Neural cell (in vitro differentiated cells): ENCODE measurements around the gene DNAJB12. TPM values are rescaled to one million over a fixed set of nuclear protein-coding genes. Genes with fewer than 3 reads are reported as not detected.

Experiments used
- H2AFZ ChIP-seq: fragments of 200-600, 300-800 bp; sonication (generic), shearing (Covaris generic); 2 replicates; pipeline ENCODE4 v1.6.0; 2014; ENCODE audit warnings: low read depth, mild to moderate bottlenecking, antibody characterized with exemption, low read length, moderate library complexity
- H3F3A ChIP-seq: fragments of 200-600 bp; shearing (Covaris generic); 2 replicates; pipeline ENCODE4 v1.6.1; 2016; ENCODE audit warnings: mild to moderate bottlenecking, moderate library complexity, mixed read lengths, antibody characterized with exemption, low read length; ENCODE audit not compliant: insufficient read depth, poor library complexity, severe bottlenecking
- H3K27ac ChIP-seq: fragments of 200-600, 300-800 bp; sonication (generic), shearing (Covaris generic); 2 replicates; pipeline ENCODE4 v1.5.1; 2014; ENCODE audit warnings: mild to moderate bottlenecking, low read length, moderate library complexity
- H3K27me3 ChIP-seq: fragments of 300-800, 200-600 bp; sonication (generic), shearing (Covaris generic); 2 replicates; pipeline ENCODE4 v1.6.0; 2014; ENCODE audit warnings: mild to moderate bottlenecking, low read depth, low read length, moderate library complexity; ENCODE audit not compliant: insufficient read depth
- H3K36me3 ChIP-seq: fragments of 300-800, 200-600 bp; sonication (generic), shearing (Covaris generic); 2 replicates; pipeline ENCODE4 v1.5.1; 2014; ENCODE audit warnings: mild to moderate bottlenecking, antibody characterized with exemption, low read length, moderate library complexity; ENCODE audit not compliant: insufficient read depth
- H3K4me2 ChIP-seq: fragments of 300-800, 200-600 bp; sonication (generic), shearing (Covaris generic); 2 replicates; pipeline ENCODE4 v1.6.0; 2014; ENCODE audit warnings: mild to moderate bottlenecking, low read length
- H3K4me3 ChIP-seq: fragments of 300-800, 200-600 bp; sonication (generic), shearing (Covaris generic); 2 replicates; pipeline ENCODE4 v1.5.1; 2014; ENCODE audit warnings: mild to moderate bottlenecking, low read length, moderate library complexity
- H3K79me2 ChIP-seq: fragments of 200-600 bp; shearing (Covaris generic); replicated peaks from 2 replicates; pipeline ENCODE4 v1.6.0; 2014; ENCODE audit warnings: mild to moderate bottlenecking, low read length, moderate library complexity; ENCODE audit not compliant: insufficient read depth
- H3K9ac ChIP-seq: fragments of 300-800, 200-600 bp; sonication (generic), shearing (Covaris generic); 2 replicates; pipeline ENCODE4 v1.6.1; 2016; ENCODE audit warnings: mild to moderate bottlenecking, low read length, mixed read lengths
- H3K9me2 ChIP-seq: fragments of 200-600 bp; shearing (Covaris generic); 2 replicates; pipeline ENCODE4 v1.6.1; 2016; ENCODE audit warnings: mild to moderate bottlenecking, low read length, mixed read lengths; ENCODE audit not compliant: insufficient read depth
- H3K9me3 ChIP-seq: fragments of 200-600, 300-800 bp; sonication (generic), shearing (Covaris generic); 2 replicates; pipeline ENCODE4 v1.6.1; 2016; ENCODE audit warnings: mild to moderate bottlenecking, mixed run types, low read length, moderate library complexity, mixed read lengths
- H4K20me1 ChIP-seq: fragments of 200-600 bp; shearing (Covaris generic); 2 replicates; pipeline ENCODE4 v1.6.1; 2016; ENCODE audit warnings: mild to moderate bottlenecking, mixed run types; ENCODE audit not compliant: insufficient read depth
- CTCF ChIP-seq: fragments of 450-650 bp; IDR thresholded peaks from 2 replicates; pipeline ENCODE4 v1.5.1; 2014; ENCODE audit warnings: antibody characterized with exemption, mild to moderate bottlenecking, moderate library complexity; ENCODE audit not compliant: poor library complexity, severe bottlenecking
- EP300 ChIP-seq: fragments of 450-650 bp; conservative IDR thresholded peaks from 2 replicates; pipeline ENCODE4 v1.6.1; 2014; ENCODE audit warnings: antibody characterized with exemption, mild to moderate bottlenecking, moderate library complexity; ENCODE audit not compliant: poor library complexity, severe bottlenecking
- EZH2 ChIP-seq: fragments of 200-600, 300-800 bp; shearing (Covaris generic), sonication (generic); IDR thresholded peaks from 2 replicates; pipeline ENCODE4 v1.6.1; 2014; ENCODE audit warnings: antibody characterized with exemption, low read length, borderline replicate concordance, mild to moderate bottlenecking; ENCODE audit not compliant: insufficient read depth, poor library complexity, severe bottlenecking
- MXI1 ChIP-seq: fragments of 450-650 bp; conservative IDR thresholded peaks from 2 replicates; pipeline ENCODE4 v1.6.1; 2014; ENCODE audit warnings: antibody characterized with exemption, mild to moderate bottlenecking; ENCODE audit not compliant: poor library complexity, severe bottlenecking
- POLR2AphosphoS5 ChIP-seq: IDR thresholded peaks from 2 replicates; pipeline ENCODE4 v1.6.1; 2012
- RAD21 ChIP-seq: fragments of 450-650 bp; conservative IDR thresholded peaks from 2 replicates; pipeline ENCODE4 v1.6.1; 2014; ENCODE audit warnings: antibody characterized with exemption, mild to moderate bottlenecking, moderate library complexity
- REST ChIP-seq: IDR thresholded peaks from 2 replicates; pipeline ENCODE4 v1.6.1; 2012; ENCODE audit warnings: borderline replicate concordance
- SMC3 ChIP-seq: fragments of 450-650 bp; conservative IDR thresholded peaks from 2 replicates; pipeline ENCODE4 v1.6.1; 2014; ENCODE audit warnings: antibody characterized with exemption, mild to moderate bottlenecking, moderate library complexity; ENCODE audit not compliant: poor library complexity
- TAF1 ChIP-seq: IDR thresholded peaks from 2 replicates; pipeline ENCODE4 v1.6.1; 2012; ENCODE audit warnings: low read depth
- polyA plus RNA-seq: library from polyadenylated mRNA; depleted of rRNA; stranded (reverse); fragments of >200 nt; gene quantifications from 2 replicates; pipeline ENCODE4 v1.2.3, GENCODE V29; 2014

The DNAJB12 gene
- polyA plus RNA-seq, 1 donor from 2014 or later: 24.5 TPM

GRCh38 chr10:72375173-72375572 lies 20.5 kb upstream of the DNAJB12 start:
- H3K27me3 ChIP-seq: no peaks in the 10 kb centered on the region
- no peaks in the 10 kb centered on the region for H3F3A ChIP-seq
- H3K36me3 ChIP-seq: no peaks in the 10 kb centered on the region
- no peaks in the 10 kb centered on the region for H4K20me1 ChIP-seq
- no peak overlapping the region for H3K27ac ChIP-seq
- H3K9ac ChIP-seq: no peak overlapping the region
- H3K79me2 ChIP-seq: no peaks in the 10 kb centered on the region
- no peak overlapping the region for H3K4me3 ChIP-seq
- H3K9me3 ChIP-seq: no peaks in the 10 kb centered on the region
- no peak overlapping the region for H3K4me2 ChIP-seq
- TF ChIP-seq MXI1 (no peak), EZH2 (no peak), POLR2AphosphoS5 (no peak), RAD21 (no peak), EP300 (no peak), TAF1 (no peak), SMC3 (no peak), CTCF (no peak), REST (no peak)
- no peak overlapping the region for H2AFZ ChIP-seq
- no peaks in the 10 kb centered on the region for H3K9me2 ChIP-seq

GRCh38 chr10:72370201-72370722 lies 15.5 kb upstream of the DNAJB12 start:
- Histone ChIP-seq H3K9me3 (no peaks in the 10 kb centered on the region), H3K27me3 (no peaks in the 10 kb centered on the region)
- no peak for TF ChIP-seq EP300
- no peak for TF ChIP-seq EZH2
- no peak for TF ChIP-seq RAD21
- no peak for TF ChIP-seq CTCF
- no peak for TF ChIP-seq MXI1
- no peak for TF ChIP-seq POLR2AphosphoS5
- no peak for TF ChIP-seq SMC3
- TF ChIP-seq TAF1: no peak
- TF ChIP-seq REST: no peak

More at GRCh38 chr10:72370201-72370722, 15.5 kb upstream of the DNAJB12 start:
- H3K9ac ChIP-seq: no peak overlapping the region
- H4K20me1 ChIP-seq: no peaks in the 10 kb centered on the region
- no peaks in the 10 kb centered on the region for H3K36me3 ChIP-seq
- H3K27ac ChIP-seq: no peak overlapping the region
- no peak overlapping the region for H2AFZ ChIP-seq
- no peaks in the 10 kb centered on the region for H3K9me2 ChIP-seq
- H3K4me2 ChIP-seq: no peak overlapping the region
- H3K4me3 ChIP-seq: no peak overlapping the region
- H3K79me2 ChIP-seq: no peaks in the 10 kb centered on the region
- no peaks in the 10 kb centered on the region for H3F3A ChIP-seq
